HG03457 (cell line): Measurements from ENCODE around the gene BRIP1.
"Not testable (repeated sequence)": the region's sequence is repeated elsewhere in the genome, so short reads cannot be mapped to it uniquely, and the experiment has no call there.

Experiments used
- ATAC-seq: cut with Tn5 transposase; IDR thresholded peaks from one replicate; pipeline ENCODE4 v1.9.1; 2021; ENCODE audit warnings: moderate number of reproducible peaks; ENCODE audit not compliant: unreplicated experiment

The BRIP1 gene

DNA sequence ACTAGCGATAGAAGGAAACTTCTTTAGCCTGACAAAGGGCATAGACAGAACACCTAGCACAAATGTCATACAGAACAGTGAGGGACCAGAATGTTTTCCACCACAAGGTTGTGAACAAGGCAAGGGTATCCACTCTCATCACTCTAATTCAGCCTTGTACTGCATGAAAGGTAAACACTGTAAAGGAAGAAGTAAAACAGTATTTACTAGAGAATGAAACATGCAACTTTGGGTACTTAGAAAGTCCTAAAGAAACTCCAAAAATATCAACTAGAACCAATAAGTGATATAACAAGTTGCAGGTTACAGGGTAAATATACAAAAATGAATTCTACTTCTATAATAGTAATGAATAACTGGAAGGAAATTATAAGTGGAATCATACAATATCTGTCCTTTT, 32.2 kb downstream of the BRIP1 start:
- ATAC-seq = no peak

DNA sequence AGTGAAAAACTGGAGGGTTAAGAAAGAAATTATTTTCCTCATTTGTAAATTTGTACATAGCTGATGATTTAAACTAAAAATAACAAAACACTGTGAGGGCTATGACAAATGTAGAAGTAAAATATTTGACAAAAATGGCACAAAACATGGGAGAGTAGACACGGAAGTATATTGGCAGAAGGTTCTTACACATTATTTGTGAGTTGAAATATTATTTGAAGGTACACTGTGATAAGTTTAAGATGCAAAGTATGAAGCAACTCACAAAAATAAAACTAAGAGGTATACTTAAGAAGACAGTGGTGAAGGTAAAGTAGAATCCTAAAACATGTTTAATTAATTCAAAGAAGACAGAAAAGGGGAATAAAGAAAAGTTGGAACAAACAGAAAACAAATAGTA, 34.6 kb downstream of the BRIP1 start:
- ATAC-seq = no peak

DNA sequence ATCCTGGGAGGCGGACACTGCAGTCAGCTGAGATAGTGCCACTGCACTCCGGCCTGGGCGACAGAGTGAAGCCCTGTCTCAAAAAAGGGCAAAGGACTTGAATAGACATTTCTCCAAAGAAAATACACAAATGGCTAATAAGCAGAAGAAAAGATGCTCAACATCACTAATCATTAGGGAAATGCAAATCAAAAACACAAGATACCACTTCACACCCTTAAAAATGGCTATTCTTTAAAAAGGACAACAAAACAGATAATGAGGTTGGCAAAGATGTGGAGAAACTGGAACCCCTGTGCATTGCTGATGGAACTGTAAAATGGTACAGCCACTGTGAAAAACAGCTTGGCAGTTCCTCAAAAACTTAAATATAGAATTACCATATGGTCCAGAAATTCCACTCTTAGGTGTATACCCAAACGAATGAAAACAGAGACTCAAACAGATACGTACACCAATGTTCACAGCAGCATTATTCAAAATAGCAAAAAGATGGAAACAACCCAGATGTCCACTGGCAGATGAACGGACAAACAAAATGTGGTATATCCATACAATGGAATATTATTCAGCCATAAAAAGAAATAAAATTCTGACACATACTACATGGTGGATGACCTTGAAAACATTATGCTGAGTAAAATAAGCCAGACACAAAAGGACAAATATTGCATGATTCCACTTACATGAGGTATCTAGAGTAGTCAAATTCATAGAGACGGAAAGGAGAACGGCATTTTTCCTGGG, 35.5 kb downstream of the BRIP1 start:
- ATAC-seq = no peak

DNA sequence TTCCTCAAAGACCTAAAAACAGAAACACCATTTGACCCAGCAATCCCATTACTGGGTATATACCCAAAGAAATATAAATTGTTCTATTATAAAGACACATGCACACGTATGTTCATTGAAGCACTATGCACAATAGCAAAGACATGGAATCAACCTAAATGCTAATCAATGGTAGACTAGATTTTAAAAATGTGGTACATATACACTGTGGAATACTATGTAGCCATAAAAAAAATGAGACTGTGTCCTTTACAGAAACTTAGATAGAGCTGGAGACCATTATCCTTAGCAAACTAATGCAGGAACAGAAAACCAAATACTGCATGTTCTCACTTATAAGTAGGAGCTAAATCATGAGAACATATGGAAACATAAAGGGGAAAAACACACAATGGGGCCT, 36.5 kb downstream of the BRIP1 start:
- ATAC-seq = not testable (repeated sequence)

DNA sequence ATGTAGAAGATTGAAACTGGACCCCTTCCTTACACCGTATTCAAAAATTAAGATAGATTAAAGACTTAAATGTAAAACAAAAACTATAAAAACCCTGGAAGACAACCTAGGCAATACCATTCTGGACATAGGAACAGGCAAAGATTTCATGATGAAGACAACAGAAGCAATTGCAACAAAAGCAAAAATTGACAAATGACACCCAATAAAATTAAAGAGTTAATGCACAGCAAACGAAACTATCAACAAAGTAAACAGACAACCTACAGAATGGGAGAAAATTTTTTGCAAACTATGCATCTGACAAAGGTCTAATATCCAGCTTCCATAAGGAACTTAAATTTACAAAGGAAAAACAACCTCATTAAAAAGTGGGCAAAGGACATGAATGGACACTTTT, 37.1 kb downstream of the BRIP1 start:
- ATAC-seq = not testable (repeated sequence)

DNA sequence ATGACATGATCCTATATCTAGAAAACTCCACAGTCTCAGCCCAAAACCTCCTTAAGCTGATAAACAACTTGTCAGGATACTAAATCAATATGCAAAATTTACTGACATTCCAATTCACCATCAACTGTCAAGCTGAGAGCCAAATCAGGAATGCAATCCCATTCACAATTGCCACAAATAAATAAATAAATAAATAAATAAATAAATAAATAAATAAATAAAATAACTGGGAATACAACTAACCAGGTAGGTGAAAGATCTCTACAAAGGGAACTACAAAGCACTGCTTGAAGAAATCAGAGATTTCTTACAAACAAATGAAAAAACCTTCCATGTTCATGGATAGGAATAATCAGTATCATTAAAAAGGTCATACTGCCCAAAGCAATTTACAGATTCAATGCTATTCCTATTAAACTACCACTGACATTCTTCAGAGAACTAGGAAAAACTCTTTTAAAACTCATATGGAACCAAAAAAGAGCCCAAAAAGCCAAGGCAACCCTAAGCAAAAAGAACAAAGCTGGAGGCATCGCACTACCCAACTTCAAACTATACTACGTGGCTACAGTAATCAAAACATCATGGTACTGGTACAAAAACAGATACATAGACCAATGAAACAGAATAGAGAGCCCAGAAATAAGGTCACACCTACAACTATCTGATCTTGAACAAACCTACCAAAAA, 37.7 kb downstream of the BRIP1 start:
- no peak for ATAC-seq

DNA sequence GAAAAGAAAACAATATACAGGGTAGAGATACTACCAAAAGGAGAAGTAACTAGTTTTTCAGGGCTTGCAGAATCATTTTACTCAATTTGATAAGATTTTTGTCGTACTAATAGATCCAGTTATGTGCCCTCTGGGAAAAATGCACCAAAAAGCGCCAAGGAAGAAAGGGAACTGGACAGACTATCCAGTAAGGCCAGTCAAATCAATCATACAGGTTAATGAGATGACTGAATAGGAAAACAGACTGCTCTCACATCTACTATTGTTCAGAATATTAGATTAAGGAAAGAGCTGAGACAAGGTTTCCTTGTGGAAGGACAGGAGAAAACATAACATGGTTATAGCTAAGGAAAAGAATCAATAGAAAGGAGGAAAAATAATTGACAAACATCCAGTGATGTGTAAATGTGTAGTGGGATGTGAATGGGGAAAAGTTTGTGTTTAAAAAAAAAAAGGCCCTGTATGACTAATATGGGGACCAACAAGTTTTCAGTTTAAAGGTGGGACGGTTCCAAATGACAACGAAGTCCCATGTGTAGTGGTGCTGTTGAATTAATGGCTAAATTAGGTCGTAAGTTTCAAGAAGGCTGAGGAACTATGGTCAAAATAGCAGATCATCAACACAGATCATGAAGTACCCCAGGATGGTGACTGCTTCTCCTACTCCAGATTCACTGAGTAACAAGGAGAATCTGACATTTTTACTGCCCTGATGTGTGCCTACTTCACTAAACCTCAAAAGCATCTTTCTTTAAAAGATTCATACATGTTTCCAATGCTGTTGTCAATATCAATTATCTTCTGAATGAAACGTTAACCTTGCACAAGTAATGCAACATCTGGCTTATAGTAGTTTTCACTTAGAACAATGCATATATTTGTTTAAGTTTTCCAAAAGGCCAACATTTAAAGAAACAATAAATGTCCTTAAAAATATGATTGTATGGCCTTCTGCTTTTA, 40.7 kb downstream of the BRIP1 start:
- no peak for ATAC-seq

DNA sequence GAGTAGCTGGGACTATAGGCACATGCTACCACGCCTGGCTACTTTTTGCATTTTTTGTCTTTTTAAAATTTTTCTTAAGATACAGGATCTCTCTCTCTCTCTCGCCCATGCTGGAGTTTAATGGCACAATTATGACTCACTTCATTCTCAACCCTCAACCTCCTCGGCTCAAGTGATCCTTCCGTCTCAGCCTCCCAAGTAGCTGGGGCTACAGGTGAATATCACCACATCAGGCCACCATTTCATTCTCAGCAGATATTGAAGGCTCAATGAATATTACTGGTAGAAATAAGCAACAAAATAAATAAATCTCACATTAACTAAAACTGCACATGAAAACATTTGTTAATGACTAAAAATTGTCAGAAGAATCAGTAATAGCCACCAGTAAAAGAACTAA, 41.7 kb downstream of the BRIP1 start:
- ATAC-seq = no peak

DNA sequence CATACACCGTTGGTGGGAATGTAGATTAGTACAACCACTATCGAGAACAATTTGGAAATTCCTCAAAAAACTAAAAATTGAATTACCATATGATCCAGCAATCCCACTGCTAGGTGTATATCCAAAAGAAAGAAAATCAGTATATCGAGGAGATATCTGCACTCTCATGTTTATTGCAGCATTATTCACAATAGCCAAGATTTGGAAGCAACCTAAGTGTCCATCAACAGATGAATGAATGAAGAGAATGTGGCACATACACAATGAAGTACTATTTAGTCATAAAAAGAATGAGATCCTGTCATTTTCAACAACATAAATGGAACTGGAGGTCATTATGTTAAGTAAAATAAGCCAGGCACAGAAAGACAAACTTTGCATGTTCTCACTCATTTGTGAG, 44.1 kb downstream of the BRIP1 start:
- ATAC-seq = not testable (repeated sequence)

DNA sequence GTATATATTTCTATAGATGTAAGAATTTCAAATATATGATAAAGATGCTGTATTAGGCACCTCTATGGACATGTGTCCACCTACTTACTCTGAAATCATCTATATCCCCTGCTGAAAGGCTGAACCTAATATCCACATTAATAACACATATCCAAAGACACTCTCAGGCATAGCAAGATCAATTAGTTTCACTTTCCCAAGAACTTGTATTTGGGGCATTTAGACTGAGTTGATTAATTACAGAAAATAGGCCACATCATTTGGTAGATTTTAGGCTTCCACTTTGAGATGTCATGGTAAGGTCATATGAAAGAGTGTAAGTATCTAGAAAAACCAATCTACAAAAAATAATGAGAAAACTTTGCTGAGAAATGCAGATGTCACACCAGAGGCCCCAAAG, 45.1 kb downstream of the BRIP1 start:
- no peak for ATAC-seq

DNA sequence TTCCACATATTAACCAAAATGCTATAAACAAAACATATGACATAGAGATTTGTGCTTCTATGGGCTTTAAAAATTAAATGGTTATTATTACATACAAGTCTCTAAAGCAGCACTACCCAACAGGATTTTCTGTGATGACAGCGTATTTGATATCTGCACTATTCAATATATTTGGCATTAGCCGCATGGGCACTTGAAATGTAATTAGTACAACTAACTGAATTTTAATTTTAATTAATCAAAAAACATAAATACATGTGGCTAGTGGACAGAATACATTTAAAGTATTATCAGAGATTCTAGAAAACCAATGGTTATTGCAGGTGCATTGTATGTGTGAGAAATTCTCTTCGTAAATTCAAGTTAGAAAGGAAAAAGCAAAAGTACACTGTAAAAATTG, 45.9 kb downstream of the BRIP1 start:
- no peak for ATAC-seq

DNA sequence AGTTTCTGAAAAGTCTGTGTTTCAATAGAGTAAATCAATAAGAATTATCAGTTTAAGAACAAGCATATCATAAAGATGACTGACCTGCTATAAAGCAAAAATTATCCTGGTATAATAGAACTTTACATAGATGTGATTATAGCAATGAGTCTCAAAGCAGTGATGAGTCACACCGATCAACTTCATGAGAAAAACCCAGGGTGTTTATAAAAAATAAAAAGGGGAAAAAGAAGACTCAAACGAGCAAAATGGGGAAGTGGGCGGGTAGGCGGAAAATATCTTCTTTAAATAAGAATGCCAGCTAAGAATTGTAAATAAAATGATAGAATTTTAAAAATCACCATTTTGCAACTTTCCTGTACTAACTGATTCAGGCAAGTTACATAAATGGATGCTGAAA, 46.8 kb downstream of the BRIP1 start:
- ATAC-seq = no peak

DNA sequence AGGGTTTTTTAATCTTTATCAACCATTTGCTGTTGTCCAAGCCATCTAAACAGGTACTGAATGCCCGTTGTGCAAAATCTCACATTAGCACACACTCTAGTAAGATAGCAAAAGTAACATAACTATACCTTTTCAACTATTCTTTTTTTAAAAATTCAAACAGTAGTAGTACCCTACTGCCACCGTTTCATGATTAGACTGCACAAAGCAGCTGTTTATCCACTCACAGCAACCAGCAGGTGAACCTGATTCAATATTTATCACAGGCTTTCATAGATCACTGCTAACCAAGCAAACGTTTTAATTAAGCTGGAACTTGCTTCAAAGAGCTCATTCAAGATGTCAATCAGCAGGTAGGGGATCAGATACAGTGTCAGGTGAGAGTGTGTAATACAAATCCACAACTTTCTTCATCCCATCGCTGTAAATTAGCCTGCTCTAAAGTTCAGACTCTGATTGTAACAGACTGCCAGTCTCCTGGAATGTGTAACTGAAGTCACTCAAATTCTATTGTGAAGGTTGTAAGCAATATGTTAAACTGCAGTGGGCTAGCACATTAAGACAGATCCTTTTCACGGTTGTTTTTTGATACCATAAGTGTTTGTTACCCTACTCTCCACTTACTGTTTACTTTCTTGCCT, 47.3 kb downstream of the BRIP1 start:
- ATAC-seq = no peak

DNA sequence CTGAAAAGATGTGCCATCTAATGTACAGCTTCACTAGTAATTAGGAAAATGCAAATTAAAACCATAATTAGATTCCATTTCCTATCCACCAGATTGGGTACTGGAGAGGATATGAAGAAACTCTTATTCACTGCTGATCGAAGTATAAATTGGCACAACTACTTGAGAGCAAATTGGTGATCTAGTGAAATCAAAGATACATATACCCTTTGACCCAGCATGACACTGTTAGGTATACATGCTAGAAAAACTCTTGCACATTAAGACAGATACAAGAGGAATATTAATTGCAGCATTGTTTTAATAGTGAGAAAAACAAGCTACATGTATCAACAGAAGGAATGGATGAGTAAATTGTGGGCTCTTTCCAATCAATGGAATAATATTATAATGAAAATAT, 48.8 kb downstream of the BRIP1 start:
- no peak for ATAC-seq

DNA sequence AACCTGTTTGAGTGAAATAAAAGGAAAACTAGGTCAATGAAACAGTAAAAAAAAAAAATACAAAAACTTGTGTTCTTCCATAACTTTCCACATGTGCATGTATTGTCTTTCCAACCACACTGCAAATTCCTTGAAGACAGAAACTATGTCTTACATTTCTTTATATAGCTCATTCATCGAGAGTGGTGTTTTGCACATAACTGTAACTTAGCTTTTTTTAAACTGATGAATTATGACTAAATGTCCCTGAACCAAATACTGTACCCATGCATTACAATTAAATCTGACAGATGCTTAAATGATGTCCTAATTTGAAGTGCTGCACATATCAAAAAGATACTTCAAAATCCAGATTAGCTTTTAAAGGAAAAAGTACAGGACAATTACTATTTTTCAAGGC, 50.1 kb downstream of the BRIP1 start:
- no peak for ATAC-seq

DNA sequence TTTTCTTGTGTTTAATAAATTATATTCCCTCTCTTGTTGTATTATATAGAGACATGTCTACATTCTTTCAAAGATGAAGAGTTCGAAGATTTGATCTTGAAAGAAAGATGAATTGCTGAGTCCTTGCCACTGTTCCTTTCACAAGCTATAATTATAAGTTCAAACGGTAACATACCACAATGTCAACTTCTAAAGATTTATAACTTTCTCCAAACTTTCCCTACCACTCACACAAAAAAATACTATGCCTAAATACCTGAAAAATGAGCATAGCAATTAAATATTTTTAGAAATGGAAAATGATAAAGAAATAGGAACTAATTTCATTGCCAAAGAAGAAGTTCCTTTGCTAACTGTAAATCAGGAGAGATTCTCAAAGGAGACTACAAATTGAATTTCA, 50.6 kb downstream of the BRIP1 start:
- ATAC-seq = no peak

DNA sequence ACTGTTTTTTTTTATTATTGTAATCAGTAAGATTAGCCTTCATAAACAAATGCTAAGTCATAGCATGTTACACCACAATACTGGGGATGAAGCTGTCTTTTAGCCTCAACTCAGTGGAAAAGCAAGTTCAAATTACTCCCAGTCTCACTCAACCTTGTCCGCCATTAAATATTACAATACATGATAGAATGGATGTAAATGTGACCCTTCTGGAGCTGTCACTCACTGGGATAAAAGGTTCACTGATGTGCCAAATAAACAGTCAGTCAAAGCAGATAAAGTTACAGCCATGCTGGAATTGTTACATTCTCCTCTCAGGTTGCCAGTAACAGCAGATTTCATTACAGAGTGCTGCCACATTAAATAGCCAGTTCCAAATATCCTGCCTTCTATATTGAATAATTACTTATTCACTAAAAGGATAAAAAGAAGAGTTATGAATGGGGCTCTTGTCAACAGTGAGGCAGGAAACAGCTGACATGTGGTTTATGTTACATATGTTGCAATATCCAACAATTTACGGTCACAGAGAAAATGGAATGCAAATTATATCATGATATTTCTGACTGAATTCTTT, 53.4 kb downstream of the BRIP1 start:
- ATAC-seq = no peak

DNA sequence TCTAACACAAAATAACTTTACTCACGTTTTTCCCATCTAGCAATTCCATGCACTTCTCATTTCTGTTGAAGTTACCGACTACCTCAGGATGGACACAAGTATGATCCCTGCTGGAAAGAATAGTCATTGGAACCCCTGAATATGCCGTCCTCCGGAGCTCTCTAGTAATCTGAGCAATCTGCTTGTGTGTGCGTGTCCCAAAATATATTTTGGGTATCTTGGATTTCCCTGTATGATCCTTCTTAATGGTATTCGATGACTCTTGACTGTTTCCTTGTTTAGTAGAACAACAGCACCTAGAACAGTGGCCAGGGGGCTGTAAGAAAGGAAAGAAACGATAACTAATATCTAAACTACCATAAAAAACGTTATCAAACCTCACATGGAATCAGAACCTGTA, 54.9 kb downstream of the BRIP1 start:
- ATAC-seq = no peak

DNA sequence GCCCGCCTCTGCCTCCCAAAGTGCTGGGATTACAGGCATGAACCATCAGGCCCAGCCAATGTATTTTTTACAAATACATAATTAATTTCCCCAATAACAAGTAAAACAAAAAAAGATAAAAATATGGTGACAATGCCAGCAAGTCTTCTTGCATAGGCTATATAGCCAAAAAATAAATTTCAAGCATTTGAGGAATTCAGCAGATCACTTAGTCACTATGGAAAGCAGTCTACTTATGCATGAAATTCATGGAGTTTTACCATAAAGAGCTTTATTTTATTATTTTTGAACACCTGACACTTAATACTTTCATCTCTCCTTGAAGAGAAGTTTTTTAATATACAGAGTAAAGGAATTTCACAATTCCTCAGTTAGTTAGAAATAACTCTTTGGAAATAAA, 56.4 kb downstream of the BRIP1 start:
- no peak for ATAC-seq

DNA sequence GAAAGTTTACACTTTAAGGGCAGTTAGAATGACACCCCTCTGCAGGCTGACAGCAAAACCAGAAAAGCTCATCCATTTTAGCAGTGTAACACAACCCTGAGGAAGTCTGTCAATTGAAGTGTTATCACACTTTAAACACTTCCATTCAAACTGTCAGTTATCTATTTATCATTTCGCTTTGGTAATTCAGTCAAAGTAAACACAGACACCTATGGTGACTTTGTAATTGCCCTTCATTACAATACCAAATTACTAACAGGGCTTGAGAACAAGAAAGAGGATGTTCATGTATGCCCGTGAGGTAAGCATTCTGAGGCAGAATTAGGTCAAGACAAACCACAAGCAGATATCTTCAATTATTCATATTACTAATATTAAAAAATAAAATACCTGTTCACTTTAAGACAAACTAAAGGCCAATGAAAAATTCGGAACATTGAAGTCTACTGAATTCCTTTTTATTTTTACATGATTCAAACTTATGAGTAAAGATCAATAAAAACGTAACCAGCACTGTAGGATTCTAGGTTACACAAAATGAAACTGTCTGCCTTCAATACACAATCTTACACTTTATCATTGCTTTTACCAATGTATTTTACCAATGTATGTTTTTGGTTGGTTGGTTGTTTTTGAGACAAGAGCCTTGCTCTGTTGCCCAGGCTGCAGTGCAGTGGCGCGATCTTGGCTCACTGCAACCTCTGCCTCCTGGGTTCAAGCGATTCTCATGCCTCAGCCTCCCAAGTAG, 57.1 kb downstream of the BRIP1 start:
- ATAC-seq = no peak
